Natural killer cell (primary cell): ENCODE measurements around the gene DACH1. TPM values are rescaled to one million over a fixed set of nuclear protein-coding genes. Genes with fewer than 3 reads are reported as not detected.

Experiments used
- ATAC-seq, 3 donors: fragments of 150-1000 bp in 2 of 3; fragments of 200-7000 bp in 1 of 3; cut with Tn5 transposase; 1 replicate in 1 of 3; 2 replicates in 2 of 3; pipeline ENCODE4 v1.10.0; 2021; ENCODE audit warnings: mild to moderate bottlenecking in 2 of 3, moderate library complexity in 2 of 3
- DNase-seq, 2 donors: peaks; one replicate each; pipeline versions ENCODE4 v3.0.0 to v3.0.0-alpha.2; 2013 to 2021; ENCODE audit warnings: mixed read lengths in 1 of 2
- H3K27ac ChIP-seq: one replicate; pipeline ENCODE4 v1.5.1; 2013; ENCODE audit warnings: mild to moderate bottlenecking, low read length
- H3K27me3 ChIP-seq: one replicate; pipeline ENCODE4 v1.6.1; 2013; ENCODE audit warnings: low read length; ENCODE audit not compliant: control insufficient read depth, insufficient read depth
- H3K36me3 ChIP-seq: one replicate; pipeline ENCODE4 v1.6.1; 2013; ENCODE audit warnings: low read length; ENCODE audit not compliant: control insufficient read depth, insufficient read depth
- H3K4me1 ChIP-seq: one replicate; pipeline ENCODE4 v1.6.1; 2013; ENCODE audit warnings: low read length; ENCODE audit not compliant: control insufficient read depth, insufficient read depth
- H3K4me3 ChIP-seq: one replicate; pipeline ENCODE4 v1.5.1; 2013; ENCODE audit warnings: low read length
- H3K9me3 ChIP-seq: one replicate; pipeline ENCODE4 v1.6.1; 2013; ENCODE audit warnings: low read length; ENCODE audit not compliant: control insufficient read depth, insufficient read depth
- H3K27ac Mint-ChIP-seq, 2 donors: one replicate each; pipeline ENCODE4 v1.8.0; 2022; ENCODE audit warnings: mild to moderate bottlenecking in 2 of 2, mixed read lengths in 2 of 2, moderate library complexity in 1 of 2
- H3K27me3 Mint-ChIP-seq, 2 donors: one replicate each; pipeline ENCODE4 v1.8.0; 2022; ENCODE audit warnings: low read depth in 2 of 2, mixed read lengths in 2 of 2
- H3K36me3 Mint-ChIP-seq: one replicate; pipeline ENCODE4 v1.8.0; 2022; ENCODE audit warnings: mixed read lengths
- H3K4me1 Mint-ChIP-seq, 2 donors: one replicate each; pipeline ENCODE4 v1.8.0; 2022; ENCODE audit warnings: mixed read lengths in 2 of 2
- H3K4me3 Mint-ChIP-seq: one replicate; pipeline ENCODE4 v1.8.0; 2022; ENCODE audit warnings: mild to moderate bottlenecking, moderate library complexity, mixed read lengths
- H3K9me3 Mint-ChIP-seq, 2 donors: one replicate each; pipeline ENCODE4 v1.8.0; 2022; ENCODE audit warnings: mixed read lengths in 2 of 2
- WGBS: methylation state at CpG from one replicate; pipeline ENCODE4 v1.1.7; 2013; ENCODE audit warnings: missing lambda C conversion rate; ENCODE audit not compliant: insufficient coverage; 5-methylcytosine and 5-hydroxymethylcytosine counted together
- intact Hi-C: fragments of 100-400 bp; cut with micrococcal nuclease; formaldehyde crosslinking; loops from one replicate; pipeline ENCODE4 v1.14.2; 2022
- total RNA-seq, 4 donors: library from RNA; stranded (reverse); fragments of 120-200 nt in 1 of 4; gene quantifications; one replicate each; pipeline versions ENCODE4 v1.2.3 to v1.2.4, GENCODE V29; 2013 to 2022
- TF ChIP-seq, protein P1 (sequence below): fragments of 200-600 bp; IDR thresholded peaks from one replicate; pipeline ENCODE4 v1.8.0; 2022; ENCODE audit warnings: antibody characterized with exemption

DACH1 gene
- total RNA-seq, 3 donors from 2014 or later (not counting 1 experiment from before 2014, with no cell fraction given) = 0.29 to 2.3 (median 0.49) TPM

DNA sequence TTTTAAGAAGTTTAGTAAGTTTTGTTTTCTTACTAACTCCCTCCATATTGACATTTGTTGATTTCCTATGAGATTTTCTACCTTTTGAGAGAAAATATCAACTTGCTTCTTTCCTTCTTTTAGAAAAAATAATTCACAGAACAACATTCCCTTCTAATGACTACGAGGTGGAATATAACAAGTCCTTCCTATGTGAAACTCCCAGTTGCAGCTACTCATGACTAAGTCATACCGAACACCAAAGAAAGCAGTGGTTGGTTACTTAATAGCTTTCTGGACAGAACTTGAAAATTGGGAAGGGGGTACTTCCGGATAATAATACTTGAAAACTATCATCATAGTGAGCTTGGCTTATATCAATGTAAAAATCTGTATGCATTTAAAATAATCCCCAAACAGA is 144.8 kb downstream of the DACH1 start:
- Histone ChIP-seq H3K4me1 (no peaks in the 10 kb centered on the region), H3K4me3 (no peak overlapping the region), H3K27me3 (no peaks in the 10 kb centered on the region), H3K36me3 (no peaks in the 10 kb centered on the region), H3K9me3 (no peaks in the 10 kb centered on the region), H3K27ac (no peak overlapping the region)
- Mint-ChIP-seq H3K4me3 (no peak overlapping the region), H3K36me3 (no peaks in the 10 kb centered on the region), H3K27ac (no peak overlapping the region), H3K27me3 (no peaks in the 10 kb centered on the region), H3K9me3 (peaks cover 0 to 3% of the 10 kb centered on the region in 2 donors), H3K4me1 (no peaks in the 10 kb centered on the region)
- WGBS = 75% methylated on average over 1 of the region's 3 CpGs
- no peak for ATAC-seq
- DNase-seq = no peak
- TF ChIP-seq, protein P1, sequence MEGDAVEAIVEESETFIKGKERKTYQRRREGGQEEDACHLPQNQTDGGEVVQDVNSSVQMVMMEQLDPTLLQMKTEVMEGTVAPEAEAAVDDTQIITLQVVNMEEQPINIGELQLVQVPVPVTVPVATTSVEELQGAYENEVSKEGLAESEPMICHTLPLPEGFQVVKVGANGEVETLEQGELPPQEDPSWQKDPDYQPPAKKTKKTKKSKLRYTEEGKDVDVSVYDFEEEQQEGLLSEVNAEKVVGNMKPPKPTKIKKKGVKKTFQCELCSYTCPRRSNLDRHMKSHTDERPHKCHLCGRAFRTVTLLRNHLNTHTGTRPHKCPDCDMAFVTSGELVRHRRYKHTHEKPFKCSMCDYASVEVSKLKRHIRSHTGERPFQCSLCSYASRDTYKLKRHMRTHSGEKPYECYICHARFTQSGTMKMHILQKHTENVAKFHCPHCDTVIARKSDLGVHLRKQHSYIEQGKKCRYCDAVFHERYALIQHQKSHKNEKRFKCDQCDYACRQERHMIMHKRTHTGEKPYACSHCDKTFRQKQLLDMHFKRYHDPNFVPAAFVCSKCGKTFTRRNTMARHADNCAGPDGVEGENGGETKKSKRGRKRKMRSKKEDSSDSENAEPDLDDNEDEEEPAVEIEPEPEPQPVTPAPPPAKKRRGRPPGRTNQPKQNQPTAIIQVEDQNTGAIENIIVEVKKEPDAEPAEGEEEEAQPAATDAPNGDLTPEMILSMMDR = no peak
- intact Hi-C loops = no loop called here

DNA sequence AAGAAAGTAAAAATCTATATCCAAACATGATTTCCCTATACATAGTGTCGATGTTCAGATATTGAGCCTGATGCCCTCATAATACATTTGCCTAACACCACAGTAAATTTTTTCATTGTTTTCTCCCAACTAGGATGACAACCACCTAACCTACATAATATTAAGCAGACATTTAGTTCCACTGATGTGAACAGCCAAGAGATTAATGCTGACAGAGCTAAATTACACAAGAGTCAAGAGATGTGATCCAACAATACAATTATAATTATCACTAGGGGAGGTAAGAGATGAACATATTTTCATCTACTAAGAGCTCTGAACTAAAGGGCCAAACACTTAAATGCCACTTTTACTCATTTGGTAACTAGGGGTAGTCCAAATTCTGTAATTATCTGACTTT is 145.9 kb downstream of the DACH1 start:
- Histone ChIP-seq H3K36me3 (no peaks in the 10 kb centered on the region), H3K27me3 (no peaks in the 10 kb centered on the region), H3K4me3 (no peak overlapping the region), H3K9me3 (no peaks in the 10 kb centered on the region), H3K27ac (no peak overlapping the region), H3K4me1 (no peaks in the 10 kb centered on the region)
- Mint-ChIP-seq H3K27me3 (no peaks in the 10 kb centered on the region), H3K9me3 (no peaks in the 10 kb centered on the region), H3K27ac (no peak overlapping the region), H3K4me1 (no peaks in the 10 kb centered on the region), H3K4me3 (no peak overlapping the region), H3K36me3 (no peaks in the 10 kb centered on the region)
- no peak for DNase-seq
- intact Hi-C loops = no loop called here
- TF ChIP-seq, protein P1 = no peak
- no peak for ATAC-seq
- 100% methylated on average over 1 of the region's 1 CpG for WGBS

DNA sequence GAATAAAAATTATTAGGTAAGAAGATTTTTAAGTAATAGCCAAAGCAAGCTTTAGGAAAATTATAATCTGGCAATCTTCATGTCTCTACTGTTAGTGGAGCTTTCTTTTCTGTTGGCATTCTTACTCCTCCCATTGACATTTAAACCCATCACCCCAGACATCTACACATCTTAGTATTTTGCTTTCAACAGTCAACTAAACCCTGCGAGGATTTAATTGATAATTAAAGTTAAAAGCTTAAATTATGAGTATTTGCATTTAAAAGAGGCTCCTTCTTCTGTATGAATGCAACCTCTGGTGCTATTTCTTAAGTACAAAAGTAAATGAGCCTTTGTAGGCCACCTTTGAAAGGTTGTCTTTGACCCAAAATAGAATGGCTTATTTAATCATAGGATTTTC is 148.1 kb downstream of the DACH1 start:
- Mint-ChIP-seq H3K4me1 (no peaks in the 10 kb centered on the region), H3K36me3 (no peaks in the 10 kb centered on the region), H3K27me3 (no peaks in the 10 kb centered on the region), H3K4me3 (no peak overlapping the region), H3K27ac (no peak overlapping the region), H3K9me3 (peaks cover 0 to 2% of the 10 kb centered on the region in 2 donors)
- Histone ChIP-seq H3K4me1 (no peaks in the 10 kb centered on the region), H3K36me3 (no peaks in the 10 kb centered on the region), H3K27me3 (no peaks in the 10 kb centered on the region), H3K27ac (no peak overlapping the region), H3K4me3 (no peak overlapping the region), H3K9me3 (no peaks in the 10 kb centered on the region)
- DNase-seq (no peak), ATAC-seq (no peak)
- WGBS = 100% methylated on average over 1 of the region's 1 CpG
- TF ChIP-seq, protein P1 = no peak
- intact Hi-C loops = no loop called here

DNA sequence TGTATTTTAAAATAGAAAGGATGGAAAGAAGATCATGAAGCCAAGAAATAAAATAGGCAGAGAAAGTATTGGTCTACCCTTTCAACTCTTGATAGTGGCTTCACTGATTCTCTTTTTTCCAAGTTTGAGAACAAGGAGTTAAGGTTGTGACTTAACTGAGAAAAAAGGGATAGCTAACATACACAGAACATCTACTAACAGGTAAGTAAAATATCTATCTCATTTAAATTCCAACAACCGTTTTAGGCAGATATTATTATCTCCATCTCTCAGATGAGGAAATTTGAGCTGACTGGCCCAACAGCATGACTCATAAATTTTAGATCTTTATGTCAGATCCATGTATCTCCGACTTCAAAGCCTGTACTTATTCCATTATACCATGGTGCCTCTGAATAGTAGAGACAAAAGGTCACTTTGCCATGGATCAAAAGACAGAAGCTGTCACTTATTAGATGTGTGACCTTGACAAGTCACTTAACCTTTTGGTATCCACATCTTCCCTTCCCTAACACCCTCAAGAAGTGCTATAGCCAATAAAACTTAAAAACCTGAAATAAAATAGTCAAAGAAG is 152.1 kb downstream of the DACH1 start:
- intact Hi-C loops = no loop called here
- Mint-ChIP-seq H3K4me1 (no peaks in the 10 kb centered on the region), H3K27ac (no peak overlapping the region), H3K4me3 (no peak overlapping the region), H3K9me3 (peaks cover 0 to 4% of the 10 kb centered on the region in 2 donors), H3K36me3 (no peaks in the 10 kb centered on the region), H3K27me3 (no peaks in the 10 kb centered on the region)
- TF ChIP-seq, protein P1 = no peak
- DNase-seq = no peak
- Histone ChIP-seq H3K4me1 (no peaks in the 10 kb centered on the region), H3K27me3 (no peaks in the 10 kb centered on the region), H3K4me3 (no peak overlapping the region), H3K36me3 (no peaks in the 10 kb centered on the region), H3K27ac (no peak overlapping the region), H3K9me3 (no peaks in the 10 kb centered on the region)
- ATAC-seq = no peak
- 80% methylated on average over 2 of the region's 2 CpGs for WGBS
